Loucy (cell line): ENCODE measurements around the gene CELSR3.

Experiments
- H2AFZ ChIP-seq: fragments of 200-600 bp; sonication (generic); 2 replicates; pipeline ENCODE4 v1.6.0; 2016; ENCODE audit warnings: antibody characterized with exemption, mild to moderate bottlenecking, low read length, moderate library complexity
- H3F3A ChIP-seq: fragments of 200-600 bp; 2 replicates; pipeline ENCODE4 v1.6.0; 2016; ENCODE audit warnings: antibody characterized with exemption, low read depth, mild to moderate bottlenecking
- H3K27me3 ChIP-seq: fragments of 200-600 bp; sonication (generic); 2 replicates; pipeline ENCODE4 v1.6.1; 2014; ENCODE audit warnings: low read length, mild to moderate bottlenecking; ENCODE audit not compliant: insufficient read depth, poor library complexity, severe bottlenecking
- H3K36me3 ChIP-seq: fragments of 200-600 bp; sonication (generic); 2 replicates; pipeline ENCODE4 v1.6.1; 2016; ENCODE audit warnings: low read length; ENCODE audit not compliant: insufficient read depth
- H3K4me1 ChIP-seq: fragments of 200-600 bp; sonication (generic); 2 replicates; pipeline ENCODE4 v1.5.1; 2014; ENCODE audit warnings: low read length, mild to moderate bottlenecking; ENCODE audit not compliant: insufficient read depth, poor library complexity, severe bottlenecking
- H3K4me2 ChIP-seq: fragments of 200-600 bp; sonication (generic); 2 replicates; pipeline ENCODE4 v1.6.0; 2014; ENCODE audit warnings: antibody characterized with exemption, low read length, low read depth, mild to moderate bottlenecking; ENCODE audit not compliant: poor library complexity, severe bottlenecking
- H3K4me3 ChIP-seq: fragments of 200-600 bp; sonication (generic); 2 replicates; pipeline ENCODE4 v1.5.1; 2014; ENCODE audit warnings: low read length, mild to moderate bottlenecking, mixed read lengths; ENCODE audit not compliant: poor library complexity, severe bottlenecking
- H3K79me2 ChIP-seq: fragments of 200-600 bp; sonication (generic); 2 replicates; pipeline ENCODE4 v1.6.1; 2014; ENCODE audit warnings: low read length; ENCODE audit not compliant: insufficient read depth
- H3K9ac ChIP-seq: fragments of 200-600 bp; sonication (generic); 2 replicates; pipeline ENCODE4 v1.6.0; 2014; ENCODE audit warnings: mild to moderate bottlenecking, low read depth, low read length, moderate library complexity; ENCODE audit not compliant: poor library complexity, severe bottlenecking
- H3K9me2 ChIP-seq: fragments of 200-600 bp; sonication (generic); replicated peaks from 2 replicates; pipeline ENCODE4 v1.6.1; 2016; ENCODE audit warnings: low read depth, low read length, mixed read lengths
- H3K9me3 ChIP-seq: fragments of 200-600 bp; sonication (generic); 2 replicates; pipeline ENCODE4 v1.6.1; 2014; ENCODE audit warnings: mild to moderate bottlenecking, antibody characterized with exemption, low read length, low read depth; ENCODE audit not compliant: insufficient read depth
- H4K20me1 ChIP-seq: fragments of 200-600 bp; sonication (generic); 2 replicates; pipeline ENCODE4 v1.6.0; 2014; ENCODE audit warnings: antibody characterized with exemption, low read length, mild to moderate bottlenecking; ENCODE audit not compliant: insufficient read depth, poor library complexity, severe bottlenecking
- CTCF ChIP-seq: fragments of 200-600 bp; sonication (generic); conservative IDR thresholded peaks from 2 replicates; pipeline ENCODE4 v1.5.1; 2014; ENCODE audit warnings: mild to moderate bottlenecking, antibody characterized with exemption, low read length
- EZH2phosphoT487 ChIP-seq: fragments of 200-600 bp; IDR thresholded peaks from 2 replicates; pipeline ENCODE4 v1.6.1; 2018; ENCODE audit warnings: antibody characterized with exemption, mild to moderate bottlenecking, moderate library complexity, borderline replicate concordance

The CELSR3 gene

GRCh38 chr3:48687220-48687678 is 24.6 kb upstream of the CELSR3 start:
- Histone ChIP-seq H3K9me3 (no peaks in the 10 kb centered on the region), H3K27me3 (no peaks in the 10 kb centered on the region), H3K36me3 (peaks cover 55% of the 10 kb centered on the region; the same call in 1 of the 2 replicates), H4K20me1 (peaks cover 25% of the 10 kb centered on the region), H3K4me2 (no peak overlapping the region), H3K4me3 (no peak overlapping the region), H2AFZ (no peak overlapping the region), H3K4me1 (peaks cover 15% of the 10 kb centered on the region), H3F3A (peaks cover 3% of the 10 kb centered on the region; the same call in 1 of the 2 replicates), H3K9ac (no peak overlapping the region), H3K79me2 (peaks cover 27% of the 10 kb centered on the region), H3K9me2 (no peaks in the 10 kb centered on the region)
- TF ChIP-seq CTCF (no peak), EZH2phosphoT487 (no peak)

- Histone ChIP-seq H3K9ac (no peak overlapping the region), H3K79me2 (peaks cover 27% of the 10 kb centered on the region), H3K9me2 (no peaks in the 10 kb centered on the region), H3F3A (peaks cover 3% of the 10 kb centered on the region; the same call in 1 of the 2 replicates), H2AFZ (no peak overlapping the region), H4K20me1 (peaks cover 20% of the 10 kb centered on the region), H3K27me3 (no peaks in the 10 kb centered on the region), H3K9me3 (no peaks in the 10 kb centered on the region), H3K4me1 (peaks cover 15% of the 10 kb centered on the region), H3K4me3 (no peak overlapping the region), H3K36me3 (peaks cover 54% of the 10 kb centered on the region; the same call in 1 of the 2 replicates), H3K4me2 (no peak overlapping the region)
- no peak for TF ChIP-seq CTCF
- TF ChIP-seq EZH2phosphoT487, result no peak
Observed at GRCh38 chr3:48686538-48687219, 24.0 kb upstream of the CELSR3 start.

GRCh38 chr3:48685603-48686511 is 23.2 kb upstream of the CELSR3 start, which contains the start of gene NCKIPSD:
NCKIPSD (minus strand) TSS chr3:48685915; CDS start chr3:48685807, 108 bp downstream.
- Histone ChIP-seq H3K36me3 (peaks cover 52% of the 10 kb centered on the region; the same call in 1 of the 2 replicates), H3K79me2 (peaks cover 27% of the 10 kb centered on the region), H3K9me3 (no peaks in the 10 kb centered on the region), H3K4me3 (peak within 1 kb of the TSS; percentile 97), H3K27me3 (no peaks in the 10 kb centered on the region), H3K9ac (peak within 1 kb of the TSS; percentile 81), H3K9me2 (no peaks in the 10 kb centered on the region), H3F3A (peaks cover 3% of the 10 kb centered on the region; the same call in 1 of the 2 replicates), H3K4me1 (peaks cover 15% of the 10 kb centered on the region), H3K4me2 (peak within 1 kb of the TSS; percentile 84), H4K20me1 (peaks cover 15% of the 10 kb centered on the region), H2AFZ (peak within 1 kb of the TSS; percentile 82)
- no peak for TF ChIP-seq EZH2phosphoT487
- peak; percentile 60 for TF ChIP-seq CTCF
